PFSK-1 (cell line): Measurements from ENCODE around the gene VPS13D.

Experiments used
- FOXP2 ChIP-seq: optimal IDR thresholded peaks from 2 replicates; pipeline ENCODE3; 2011; ENCODE audit warnings: borderline replicate concordance, control low read depth, inconsistent platforms; ENCODE audit not compliant: insufficient read depth; ENCODE audit errors: extremely low read length, extremely low read depth
- POLR2AphosphoS5 ChIP-seq: IDR thresholded peaks from 2 replicates; pipeline ENCODE4 v1.6.1; 2012; ENCODE audit warnings: low read depth, mild to moderate bottlenecking, control low read depth, low read length, moderate library complexity
- REST ChIP-seq, 2 experiments: IDR thresholded peaks; 2 replicates each; pipeline versions ENCODE4 v1.6.1 to v1.8.0; 2011 to 2012; ENCODE audit warnings: low read depth in 2 of 2, low read length in 2 of 2, control low read depth in 1 of 2, inconsistent platforms in 1 of 2, mild to moderate bottlenecking in 1 of 2, moderate library complexity in 1 of 2; ENCODE audit not compliant: insufficient read depth in 1 of 2
- SIN3A ChIP-seq: IDR thresholded peaks from 2 replicates; pipeline ENCODE4 v1.6.1; 2012; ENCODE audit warnings: mild to moderate bottlenecking, low read length, moderate library complexity, borderline replicate concordance; ENCODE audit not compliant: insufficient read depth
- TAF1 ChIP-seq: IDR thresholded peaks from 2 replicates; pipeline ENCODE4 v1.6.1; 2012; ENCODE audit warnings: low read length, control low read depth, borderline replicate concordance; ENCODE audit not compliant: insufficient read depth

The VPS13D gene

GRCh38 chr1:12397462-12398450 is 167.9 kb downstream of the VPS13D start:
- TF ChIP-seq POLR2AphosphoS5 (no peak), REST (IDR thresholded peaks at IDR 0.05; ENCODE audit: insufficient read depth in 1 of 2, low read depth in 2 of 2, low read length in 2 of 2) (no peak), SIN3A (no peak), TAF1 (no peak), FOXP2 (no peak)

GRCh38 chr1:12398479-12398878 is 168.6 kb downstream of the VPS13D start:
- no peak for TF ChIP-seq POLR2AphosphoS5
- TF ChIP-seq TAF1: no peak
- TF ChIP-seq SIN3A: no peak
- TF ChIP-seq FOXP2: no peak
- no peak for TF ChIP-seq REST (IDR thresholded peaks at IDR 0.05; ENCODE audit: insufficient read depth in 1 of 2, low read depth in 2 of 2, low read length in 2 of 2)

DNA sequence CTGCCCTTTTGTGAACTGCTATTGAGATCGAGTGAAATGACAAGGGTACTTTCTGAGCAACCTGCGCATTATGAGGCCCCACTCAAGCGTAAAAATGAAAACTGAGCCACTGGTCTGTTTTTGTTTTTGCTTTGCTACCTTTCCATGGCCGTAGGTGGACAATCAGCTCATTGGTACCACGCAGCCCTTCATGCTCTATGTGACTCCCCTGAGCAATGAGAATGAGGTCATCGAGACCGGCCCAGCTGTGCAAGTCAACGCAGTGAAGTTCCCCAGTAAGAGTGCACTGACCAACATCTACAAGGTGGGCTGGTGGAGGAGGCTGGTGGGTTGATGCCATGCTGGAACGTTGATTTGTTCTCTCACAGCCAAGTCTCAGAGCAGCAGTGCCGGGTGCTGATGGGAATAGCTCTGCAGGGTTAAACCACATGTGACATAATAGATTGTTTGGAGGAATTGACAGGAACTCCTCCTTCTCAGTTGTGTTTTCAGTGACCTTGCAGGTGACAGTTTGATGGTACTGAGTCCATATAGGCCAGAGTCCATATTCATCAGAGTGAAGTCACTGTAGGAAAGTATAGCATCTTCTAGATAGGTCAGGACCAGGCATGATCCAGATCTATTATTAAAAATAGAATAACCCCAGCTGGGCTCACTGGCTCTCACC is 170.3 kb downstream of the VPS13D start:
- TF ChIP-seq FOXP2 (no peak), SIN3A (no peak), POLR2AphosphoS5 (no peak), TAF1 (no peak), REST (IDR thresholded peaks at IDR 0.05; ENCODE audit: insufficient read depth in 1 of 2, low read depth in 2 of 2, low read length in 2 of 2) (no peak)

- TF ChIP-seq POLR2AphosphoS5 (no peak), TAF1 (no peak), FOXP2 (no peak), REST (IDR thresholded peaks at IDR 0.05; ENCODE audit: insufficient read depth in 1 of 2, low read depth in 2 of 2, low read length in 2 of 2) (no peak), SIN3A (no peak)
Observed at GRCh38 chr1:12402159-12402673, 172.4 kb downstream of the VPS13D start.
